NCI-H1105 (cell line): ENCODE data around the gene DHX57.
"Not testable (repeated sequence)": the region's sequence is repeated elsewhere in the genome, so short reads cannot be mapped to it uniquely, and the experiment has no call there.

ENCODE experiments used
- DNase-seq: peaks from one replicate; lab custom pipeline; 2025; lab: John Stamatoyannopoulos, UW

The DHX57 gene

GRCh38 chr2:38863061-38863695 is 12.6 kb downstream of the DHX57 start:
- no peak for DNase-seq

DNA sequence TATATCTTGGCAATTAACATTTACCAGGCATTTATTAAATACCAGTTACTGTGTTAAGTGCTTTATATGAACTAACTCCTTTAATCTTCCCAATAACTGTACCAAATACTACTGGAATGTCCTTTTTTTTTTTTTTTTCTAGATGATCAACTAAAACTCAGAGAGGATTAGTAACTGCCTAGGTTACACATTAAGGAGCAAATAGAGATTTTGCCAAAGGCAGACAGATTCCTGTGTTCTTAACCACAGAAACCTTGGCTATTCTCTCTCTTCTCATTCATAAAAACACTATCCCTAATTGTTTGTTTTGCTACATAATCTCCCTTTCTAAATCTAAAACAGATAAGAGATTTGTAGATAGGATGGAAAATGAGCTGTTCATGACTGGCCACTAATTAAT is 13.3 kb downstream of the DHX57 start:
- no peak for DNase-seq

GRCh38 chr2:38856165-38856564 is 19.6 kb downstream of the DHX57 start:
- DNase-seq, result no peak

GRCh38 chr2:38850045-38850444 is 25.7 kb downstream of the DHX57 start:
- no peak for DNase-seq

GRCh38 chr2:38836791-38837190 is 38.9 kb downstream of the DHX57 start:
- DNase-seq, result no peak

DNA sequence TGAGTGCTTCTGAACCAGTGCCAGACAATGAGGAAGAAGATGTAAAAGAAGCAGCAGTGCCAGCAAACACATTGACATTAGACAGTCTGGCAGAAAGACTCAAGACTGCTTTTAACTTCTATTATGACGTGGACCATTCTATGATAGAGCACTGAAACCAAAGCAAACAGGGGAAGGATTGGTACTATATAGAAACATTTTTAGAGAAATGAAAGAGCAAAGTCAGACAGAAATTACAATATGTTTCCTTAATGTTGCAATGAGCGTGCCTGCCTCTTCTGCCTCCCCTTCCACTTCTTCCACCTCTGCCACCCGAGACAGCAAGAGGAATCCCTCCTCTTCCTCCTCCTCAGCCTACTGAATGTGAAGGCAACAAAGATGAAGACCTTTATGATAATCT is 39.7 kb downstream of the DHX57 start:
- DNase-seq, result no peak

- peak; percentile 13 for DNase-seq
Observed at GRCh38 chr2:38835015-38835601, 40.6 kb downstream of the DHX57 start.

GRCh38 chr2:38830526-38831159 is 45.1 kb downstream of the DHX57 start:
- no peak for DNase-seq

- DNase-seq, result no peak
Observed at GRCh38 chr2:38829971-38830370, 45.8 kb downstream of the DHX57 start.

DNA sequence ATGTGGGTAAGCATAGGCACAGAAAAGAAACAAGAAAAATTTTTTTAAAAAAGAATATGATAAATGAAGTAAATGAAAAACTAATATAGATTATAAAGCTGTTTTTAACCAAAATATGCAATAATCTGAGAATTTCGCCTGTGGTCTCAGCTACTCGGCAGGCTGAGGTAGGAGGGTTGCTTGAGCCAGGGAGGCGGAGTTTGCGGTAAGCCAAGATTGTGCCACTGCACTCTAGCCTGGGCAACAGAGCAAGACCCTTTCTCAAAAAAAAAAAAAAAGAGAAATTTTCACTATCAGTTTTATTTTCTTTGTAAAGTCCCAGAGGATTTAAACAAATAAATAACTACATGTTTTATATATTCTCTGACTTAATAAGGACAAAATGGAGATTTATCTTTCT is 47.3 kb downstream of the DHX57 start:
- no peak for DNase-seq

- DNase-seq, result not testable (repeated sequence)
Observed at GRCh38 chr2:38827539-38828145, 48.1 kb downstream of the DHX57 start.

DNA sequence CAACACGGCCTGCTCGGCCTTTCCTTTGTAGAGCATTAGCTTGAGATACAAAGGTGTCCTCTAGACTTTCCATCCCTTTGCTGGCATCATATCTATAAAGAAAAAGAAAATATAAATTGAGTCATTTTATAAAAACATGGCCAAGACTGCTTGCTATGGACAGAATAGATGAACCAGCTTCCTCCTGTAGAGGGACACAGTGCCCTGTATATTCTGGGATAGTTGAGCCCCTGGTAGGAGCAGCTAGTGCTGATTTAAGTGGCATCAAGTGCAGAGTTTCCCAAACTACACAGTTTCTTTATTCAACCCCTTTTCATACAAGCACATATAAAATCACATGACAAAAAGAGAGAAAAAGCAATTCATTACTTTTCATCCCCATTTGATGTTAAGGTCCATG is 49.8 kb downstream of the DHX57 start:
- no peak for DNase-seq

- DNase-seq, result no peak
Observed at GRCh38 chr2:38824906-38825305, 50.8 kb downstream of the DHX57 start.

DNA sequence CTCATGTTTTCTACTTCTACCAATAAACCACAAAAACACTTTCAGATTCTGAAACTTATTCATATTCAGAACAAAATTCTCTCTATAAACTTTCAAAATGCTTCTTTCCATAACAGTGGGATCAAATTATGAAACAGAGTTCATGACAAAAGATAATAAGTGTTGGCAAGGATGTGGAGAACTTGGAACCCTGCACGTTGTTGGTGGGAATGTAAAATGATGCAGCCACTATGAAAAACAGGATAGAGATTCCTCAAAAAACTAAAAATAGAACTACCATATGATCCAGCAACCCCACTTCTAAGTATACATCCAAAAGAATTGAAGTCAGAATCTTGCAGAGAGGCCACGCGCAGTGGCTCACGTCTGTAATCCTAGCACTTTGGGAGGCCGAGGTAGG is 52.3 kb downstream of the DHX57 start:
- no peak for DNase-seq

- DNase-seq, result no peak
Observed at GRCh38 chr2:38818565-38818964, 57.2 kb downstream of the DHX57 start.

- no peak for DNase-seq
Observed at GRCh38 chr2:38815936-38816335, 59.8 kb downstream of the DHX57 start.

DNA sequence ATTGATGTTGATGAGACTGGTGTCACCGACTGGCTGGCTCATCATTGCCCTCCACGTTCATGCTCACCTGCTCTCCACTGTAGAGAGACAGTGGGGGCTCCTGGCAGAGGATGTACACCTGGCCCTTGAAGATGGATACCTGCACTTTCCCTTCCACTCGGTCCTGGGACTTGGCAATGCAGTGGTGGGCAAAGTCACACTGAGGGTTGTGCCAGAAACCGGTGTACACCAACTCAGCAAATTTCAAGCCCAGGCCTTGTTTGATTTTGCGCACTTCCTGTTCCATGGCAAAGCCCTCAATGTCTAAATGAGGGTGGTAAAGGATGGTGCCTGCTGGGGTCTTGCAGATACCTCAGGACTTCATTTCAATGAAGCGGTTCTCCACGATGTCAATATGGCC is 65.2 kb downstream of the DHX57 start:
- no peak for DNase-seq

DNA sequence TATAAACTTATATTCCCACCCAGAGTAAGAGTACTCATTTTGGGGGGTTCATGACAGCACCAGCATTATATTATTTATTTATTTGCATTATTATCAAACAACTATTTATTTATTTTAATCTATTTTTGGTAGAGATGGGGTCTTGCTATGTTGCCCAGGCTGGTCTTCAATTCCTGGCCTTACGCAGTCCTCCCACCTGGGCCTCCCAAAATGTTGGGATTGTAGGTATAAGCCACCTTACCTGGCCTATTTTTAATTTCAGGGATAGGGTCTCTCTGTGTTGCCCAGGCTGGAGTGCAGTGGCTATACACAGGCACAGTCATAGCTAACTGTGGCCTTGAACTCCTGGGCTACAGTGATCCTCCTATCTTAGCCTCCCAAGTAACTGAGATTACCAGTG is 67.1 kb downstream of the DHX57 start:
- DNase-seq, result no peak

DNA sequence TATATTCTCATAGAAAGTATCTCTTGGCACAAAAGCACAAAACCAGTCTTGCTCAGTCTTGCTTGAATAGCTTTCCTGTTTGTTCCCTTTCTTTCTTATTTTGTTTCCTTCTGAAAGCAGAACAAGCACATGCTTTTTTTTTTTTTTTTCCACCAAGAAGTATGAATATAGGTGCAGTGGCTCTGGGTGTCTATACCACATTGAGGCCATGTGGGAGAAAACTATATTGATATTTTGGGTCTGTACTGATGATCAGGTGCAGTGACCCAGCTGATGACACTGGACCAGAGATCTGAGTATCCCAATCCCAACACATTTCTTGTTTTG is 69.0 kb downstream of the DHX57 start:
- no peak for DNase-seq

GRCh38 chr2:38806015-38806732 is 69.6 kb downstream of the DHX57 start:
- no peak for DNase-seq

GRCh38 chr2:38797953-38798352 is 77.8 kb downstream of the DHX57 start:
- DNase-seq, result no peak

DNA sequence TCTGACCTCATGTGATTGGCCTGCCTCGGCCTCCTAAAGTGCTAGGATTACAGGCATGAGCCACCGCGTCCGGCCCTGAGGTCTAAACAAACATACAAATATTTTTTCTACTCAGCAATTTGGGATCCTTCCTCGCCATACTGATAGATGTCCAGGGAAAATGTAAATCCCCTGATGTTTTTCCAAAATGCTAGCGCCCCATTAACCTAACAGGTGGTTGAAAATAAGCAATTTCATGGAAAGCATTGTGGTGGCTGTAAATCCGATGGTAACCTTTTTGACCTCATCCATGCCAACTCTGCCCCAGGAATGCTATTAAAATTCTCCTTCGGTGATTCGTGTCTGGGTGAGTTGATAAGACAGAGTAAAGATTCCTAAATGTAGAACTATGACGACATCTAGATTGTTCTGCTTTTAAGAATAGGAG is 78.5 kb downstream of the DHX57 start:
- no peak for DNase-seq

- DNase-seq, result not testable (repeated sequence)
Observed at GRCh38 chr2:38795016-38795415, 80.7 kb downstream of the DHX57 start.
